HTERT RPE-1 (cell line): ENCODE data around the gene EFNA3.

ENCODE experiments used
- in situ Hi-C: fragments of 300-500 bp; cut with MboI; formaldehyde crosslinking; loops from 4 replicates; pipeline ENCODE4 v1.14.3; 2020; ENCODE audit warnings: low sequenced_read_pairs

Gene EFNA3

DNA sequence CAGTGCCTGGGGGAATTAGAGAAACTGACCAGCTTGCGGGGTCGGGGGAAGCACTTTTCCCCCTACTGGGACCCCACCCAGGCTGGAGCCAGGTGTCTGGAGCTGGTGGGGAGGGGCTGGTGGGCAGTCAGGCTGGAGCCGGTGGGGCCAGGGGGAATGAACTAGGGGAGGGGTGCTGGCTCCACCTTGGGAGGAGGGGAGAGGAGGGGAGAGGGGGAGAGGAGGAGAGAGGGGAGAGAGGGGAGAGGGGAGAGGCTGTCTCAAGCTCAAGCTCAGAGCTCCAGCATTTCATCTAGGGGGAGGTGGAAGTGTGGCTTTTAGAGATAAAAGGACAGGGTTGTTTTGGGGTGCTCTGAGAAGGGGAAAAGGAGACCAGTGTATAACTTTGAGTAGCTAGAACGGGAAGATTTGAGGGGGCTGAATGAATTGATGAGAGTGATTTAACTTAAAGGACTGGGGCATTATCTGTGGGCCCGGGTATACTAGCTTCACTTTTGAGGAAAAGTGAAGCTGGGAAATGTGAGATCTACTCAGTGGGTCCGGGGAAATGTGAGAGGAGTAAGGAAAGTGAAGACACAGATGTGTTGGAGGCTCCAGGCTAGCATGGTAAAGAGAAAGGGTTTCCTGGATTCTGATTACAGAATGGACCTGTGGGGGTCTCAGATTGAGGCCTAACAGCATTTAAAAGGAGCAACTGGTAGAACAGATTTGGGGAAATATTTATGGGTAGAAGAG, 51.8 kb downstream of the EFNA3 start:
- in situ Hi-C loops: no loop called here

DNA sequence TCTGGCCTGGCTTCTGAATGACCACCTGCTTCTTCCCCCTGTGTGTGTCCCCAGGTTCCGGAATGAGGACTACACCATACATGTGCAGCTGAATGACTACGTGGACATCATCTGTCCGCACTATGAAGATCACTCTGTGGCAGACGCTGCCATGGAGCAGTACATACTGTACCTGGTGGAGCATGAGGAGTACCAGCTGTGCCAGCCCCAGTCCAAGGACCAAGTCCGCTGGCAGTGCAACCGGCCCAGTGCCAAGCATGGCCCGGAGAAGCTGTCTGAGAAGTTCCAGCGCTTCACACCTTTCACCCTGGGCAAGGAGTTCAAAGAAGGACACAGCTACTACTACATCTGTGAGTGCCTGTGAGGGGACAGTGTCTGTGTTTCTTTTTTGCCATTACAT, 52.6 kb downstream of the EFNA3 start:
- in situ Hi-C loops: no loop called here

DNA sequence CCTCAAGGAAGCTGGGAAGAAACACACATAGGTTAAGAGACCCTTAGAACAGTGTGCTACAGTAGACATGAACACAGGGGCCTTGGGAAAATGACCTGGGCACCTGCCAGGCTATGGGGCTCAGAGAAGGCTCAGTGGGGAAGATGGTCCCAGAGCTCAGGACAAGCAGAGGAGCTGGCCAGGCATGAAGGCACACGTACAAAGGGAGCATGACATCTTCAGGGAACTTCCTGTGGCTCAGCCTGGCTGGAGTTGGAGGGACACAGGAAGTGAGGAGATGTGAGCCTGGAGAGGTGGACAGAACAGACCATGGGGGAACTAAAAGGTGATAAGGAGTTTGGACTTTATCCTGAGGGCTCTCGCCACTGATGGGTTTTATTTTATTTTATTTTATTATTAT, 53.2 kb downstream of the EFNA3 start:
- in situ Hi-C loops: no loop called here

DNA sequence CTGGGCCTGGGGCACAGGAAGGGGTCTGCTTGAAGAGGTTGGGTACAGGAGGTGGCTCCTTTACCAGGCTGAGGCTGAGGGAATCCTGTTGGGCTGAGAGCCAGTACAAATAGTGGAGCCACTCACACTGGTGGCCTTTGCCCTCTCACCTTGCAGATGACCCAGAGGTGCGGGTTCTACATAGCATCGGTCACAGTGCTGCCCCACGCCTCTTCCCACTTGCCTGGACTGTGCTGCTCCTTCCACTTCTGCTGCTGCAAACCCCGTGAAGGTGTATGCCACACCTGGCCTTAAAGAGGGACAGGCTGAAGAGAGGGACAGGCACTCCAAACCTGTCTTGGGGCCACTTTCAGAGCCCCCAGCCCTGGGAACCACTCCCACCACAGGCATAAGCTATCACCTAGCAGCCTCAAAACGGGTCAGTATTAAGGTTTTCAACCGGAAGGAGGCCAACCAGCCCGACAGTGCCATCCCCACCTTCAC, 55.2 kb downstream of the EFNA3 start:
- in situ Hi-C loops: no loop called here

DNA sequence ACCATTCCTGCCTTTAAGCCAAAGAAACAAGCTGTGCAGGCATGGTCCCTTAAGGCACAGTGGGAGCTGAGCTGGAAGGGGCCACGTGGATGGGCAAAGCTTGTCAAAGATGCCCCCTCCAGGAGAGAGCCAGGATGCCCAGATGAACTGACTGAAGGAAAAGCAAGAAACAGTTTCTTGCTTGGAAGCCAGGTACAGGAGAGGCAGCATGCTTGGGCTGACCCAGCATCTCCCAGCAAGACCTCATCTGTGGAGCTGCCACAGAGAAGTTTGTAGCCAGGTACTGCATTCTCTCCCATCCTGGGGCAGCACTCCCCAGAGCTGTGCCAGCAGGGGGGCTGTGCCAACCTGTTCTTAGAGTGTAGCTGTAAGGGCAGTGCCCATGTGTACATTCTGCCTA, 55.7 kb downstream of the EFNA3 start:
- in situ Hi-C loops: no loop called here

DNA sequence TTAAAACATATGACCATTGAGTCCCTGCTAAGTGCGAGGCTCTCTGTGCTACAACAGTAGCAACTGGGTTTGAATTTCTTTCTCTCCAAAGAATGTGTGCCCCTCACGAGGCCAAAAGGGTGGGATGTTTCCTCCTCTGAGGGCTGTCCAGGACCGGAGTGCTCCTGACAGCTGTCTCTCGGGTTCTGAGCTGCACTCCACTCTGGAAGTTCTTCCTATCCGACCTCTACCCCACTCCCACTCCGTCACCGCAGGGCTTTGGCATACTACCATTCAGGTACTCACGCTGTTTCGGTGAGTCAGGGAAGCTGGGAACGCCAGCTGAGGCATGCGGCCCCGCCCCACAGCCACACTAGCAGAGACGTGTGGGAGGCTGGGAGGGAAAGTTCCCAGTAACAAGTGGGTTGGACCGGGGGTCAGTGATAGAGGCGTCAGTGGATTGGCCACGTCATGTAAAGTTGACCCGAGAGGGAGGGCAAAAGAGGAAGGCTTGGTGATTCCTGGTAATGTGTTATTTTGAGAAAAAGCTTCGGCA, 56.3 kb downstream of the EFNA3 start:
- in situ Hi-C loops: no loop called here

DNA sequence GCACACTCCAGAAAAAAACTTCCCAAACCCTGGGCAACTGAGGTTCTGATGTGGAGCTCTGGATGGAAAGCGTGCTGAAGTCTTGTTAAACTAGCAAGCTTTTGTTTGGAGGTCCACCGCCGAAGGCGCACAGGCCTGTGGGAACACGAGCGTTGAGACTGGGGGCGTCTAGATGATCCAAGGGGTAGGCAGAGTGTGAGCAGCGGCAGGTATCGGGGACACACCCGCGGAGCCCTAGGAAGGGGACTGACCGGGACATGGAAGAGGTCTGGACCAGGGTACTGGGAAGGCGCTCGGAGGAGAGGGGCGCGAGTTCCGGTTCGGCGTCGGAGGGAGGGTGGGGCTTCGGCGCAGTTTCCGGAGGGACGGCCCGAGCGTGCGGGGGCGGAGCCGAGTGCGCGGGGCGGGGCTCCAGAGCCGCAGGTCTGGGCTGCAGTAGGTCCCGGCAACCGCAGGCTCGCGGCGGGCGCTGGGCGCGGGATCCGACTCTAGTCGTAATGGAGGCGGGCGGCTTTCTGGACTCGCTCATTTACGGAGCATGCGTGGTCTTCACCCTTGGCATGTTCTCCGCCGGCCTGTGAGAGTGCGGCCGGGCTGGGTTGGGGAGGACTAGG, 56.9 kb downstream of the EFNA3 start, which contains the start of gene SLC50A1:
Gene SLC50A1 (plus strand): TSS at position 438 of the 614 bp plus-strand sequence. CDS start 60 bp downstream, at position 498.
- in situ Hi-C loops: no loop called here

GRCh38 chr1:155136748-155137147, 58.1 kb downstream of the EFNA3 start:
- in situ Hi-C loops: no loop called here
